Sigmoid colon (tissue), 4 donors: ENCODE data around the gene RIMKLB.

Experiments
- CTCF ChIP-seq, 4 experiments: fragments of 450-650 bp in 3 of 4; fragments of 200-600 bp in 1 of 4; IDR thresholded peaks; one replicate each; pipeline ENCODE4 v1.5.1; 2016 to 2019; ENCODE audit warnings: antibody characterized with exemption in 4 of 4, mild to moderate bottlenecking in 3 of 4, moderate library complexity in 2 of 4
- EP300 ChIP-seq, 4 donors: sonication (generic); formaldehyde crosslinking; IDR thresholded peaks; one replicate each; pipeline ENCODE4 v1.6.1; 2017; ENCODE audit warnings: antibody characterized with exemption in 4 of 4
- POLR2A ChIP-seq, 2 donors: fragments of 450-650 bp; IDR thresholded peaks; one replicate each; pipeline ENCODE4 v1.6.1; 2016; ENCODE audit warnings: antibody characterized with exemption in 2 of 2, mild to moderate bottlenecking in 2 of 2, moderate library complexity in 2 of 2
- POLR2AphosphoS5 ChIP-seq, 4 donors: sonication (generic); formaldehyde crosslinking; IDR thresholded peaks; one replicate each; pipeline ENCODE4 v1.6.1; 2017; ENCODE audit warnings: antibody characterized with exemption in 4 of 4

GRCh38 chr12:8831116-8831515, 133.3 kb downstream of the RIMKLB start:
- TF ChIP-seq CTCF (IDR thresholded peaks at IDR 0.05) (no peak), POLR2AphosphoS5 (IDR thresholded peaks at IDR 0.05) (no peak), POLR2A (IDR thresholded peaks at IDR 0.05) (no peak), EP300 (IDR thresholded peaks at IDR 0.05) (no peak)
